Measurements from ENCODE around the gene TPRA1. TPM values are rescaled to one million over a fixed set of nuclear protein-coding genes. Genes with fewer than 3 reads are reported as not detected.

The TPRA1 gene
- total RNA-seq, 1 experiment from 2014 or later = 20.0 TPM

GRCh38 chr3:127611251-127611650, 20.7 kb upstream of the TPRA1 start:
- H3K4me1 Mint-ChIP-seq = 0 out of 4 replicates have a peak, but pooled peaks cover 2 to 5% of the 10 kb centered on the region in 2 experiments
- Histone ChIP-seq H2BK120ac (ENCODE audit: low read depth, low read length, poor library complexity, severe bottlenecking) (no peak overlapping the region), H3K23me2 (ENCODE audit: insufficient read length, low read depth, low read length, poor library complexity, severe bottlenecking) (no peaks in the 10 kb centered on the region), H4K5ac (ENCODE audit: insufficient read length, low read depth, low read length) (no peak overlapping the region), H3K9ac (ENCODE audit: extremely low read depth, insufficient read length, low read length) (no peak overlapping the region), H3T11ph (ENCODE audit: low read length) (no peak overlapping the region), H3K18ac (ENCODE audit: insufficient read length, low read depth, low read length) (no peak overlapping the region), H2BK15ac (ENCODE audit: low read depth, low read length) (no peak overlapping the region), H2BK12ac (ENCODE audit: insufficient read length, low read depth, low read length) (no peak overlapping the region), H3K27ac (ENCODE audit: insufficient read length, low read depth, low read length) (no peak overlapping the region), H4K20me1 (ENCODE audit: control insufficient read depth, insufficient read depth, insufficient read length) (no peaks in the 10 kb centered on the region), H3K4me1 (ENCODE audit: insufficient read depth, low read length) (no peaks in the 10 kb centered on the region), H2BK20ac (ENCODE audit: low read depth, low read length, poor library complexity, severe bottlenecking) (no peak overlapping the region), H3K27me3 (ENCODE audit: insufficient read depth, low read length) (no peaks in the 10 kb centered on the region), H3K9me3 (ENCODE audit: control insufficient read depth, low read depth, low read length) (no peaks in the 10 kb centered on the region), H3K14ac (ENCODE audit: insufficient read depth, low read length) (no peak overlapping the region), H2AFZ (ENCODE audit: low read length) (no peak overlapping the region), H4K8ac (replicated peaks; ENCODE audit: insufficient read length, low read depth, low read length) (no peak overlapping the region), H2AK5ac (ENCODE audit: insufficient read length, low read length) (no peak overlapping the region), H3K79me1 (ENCODE audit: insufficient read depth, low read depth, low read length, poor library complexity, severe bottlenecking) (peaks cover 5% of the 10 kb centered on the region), H3K4ac (ENCODE audit: low read depth, low read length) (no peak overlapping the region), H3K56ac (ENCODE audit: insufficient read length, low read depth, low read length) (no peak overlapping the region), H3K79me2 (ENCODE audit: insufficient read depth, low read length) (no peaks in the 10 kb centered on the region), H3K4me2 (ENCODE audit: insufficient read depth, insufficient read length, low read length) (no peak overlapping the region), H3K23ac (ENCODE audit: insufficient read length, low read depth, low read length) (no peak overlapping the region), H4K91ac (ENCODE audit: insufficient read length, low read depth, low read length) (no peak overlapping the region), H2BK5ac (ENCODE audit: insufficient read length, low read length) (no peak overlapping the region)
- H3K27ac Mint-ChIP-seq = no peak overlapping the region
- no peaks in the 10 kb centered on the region for H3K27me3 Mint-ChIP-seq (ENCODE audit: low read depth)
- no peak for TF ChIP-seq CTCF (conservative IDR thresholded peaks at IDR 0.05)
- DNase-seq = no peak
- H3K4me3 Mint-ChIP-seq = no peak overlapping the region
- no CpG with 5 or more reads among the region's 8 CpGs for WGBS (ENCODE audit: extremely low coverage, insufficient read length, low lambda C conversion rate)
- no peaks in the 10 kb centered on the region for H3K9me3 Mint-ChIP-seq
- H3K36me3 Mint-ChIP-seq (ENCODE audit: insufficient read depth in 1 of 3, low read depth in 3 of 3) = peaks cover 81 to 98% (median 98%) of the 10 kb centered on the region in 3 experiments; a peak in 6 of 7 replicates

Data from H9 (cell line).